Putamen (tissue), 1 donor: ENCODE results near the gene ANKRD18A.

Experiments used
- DNase-seq: peaks from one replicate; pipeline ENCODE4 v3.0.0-alpha.2; 2016; ENCODE audit warnings: low spot score

ANKRD18A gene

GRCh38 chr9:38529317-38529716 is 91.1 kb downstream of the ANKRD18A start:
- no peak for DNase-seq

GRCh38 chr9:38527503-38527902 is 92.9 kb downstream of the ANKRD18A start:
- DNase-seq: no peak

- DNase-seq: no peak
These were observed 93.8 kb downstream of the ANKRD18A start for GRCh38 chr9:38526591-38526990.

DNA sequence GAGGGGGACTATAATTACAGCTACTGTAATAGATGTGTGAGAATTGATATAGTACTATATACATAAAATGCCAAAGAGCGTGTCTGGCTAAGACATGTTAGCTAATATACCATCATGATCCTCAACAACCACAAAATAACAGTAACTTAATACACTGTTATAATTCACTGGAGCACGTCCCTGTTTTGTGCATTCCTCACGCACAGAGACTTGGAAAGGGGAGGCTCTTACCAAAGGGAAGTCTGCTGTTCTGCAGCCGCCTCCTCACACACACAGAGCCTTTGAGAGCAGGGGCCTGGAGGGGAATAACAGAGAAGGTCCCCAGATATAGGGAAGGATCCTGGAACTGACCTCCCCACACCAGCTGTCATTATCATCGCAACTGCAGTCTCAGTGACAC is 97.3 kb downstream of the ANKRD18A start:
- DNase-seq: no peak

GRCh38 chr9:38521762-38522161 is 98.6 kb downstream of the ANKRD18A start:
- no peak for DNase-seq
